Measurements from ENCODE around the gene BUD31.
"Not testable (repeated sequence)": the region's sequence is repeated elsewhere in the genome, so short reads cannot be mapped to it uniquely, and the experiment has no call there.

The BUD31 gene

GRCh38 chr7:99410635-99411034 is 1.9 kb downstream of the BUD31 start:
- peaks cover 30% of the 10 kb centered on the region; the same call in 1 of the 2 replicates for H4K20me1 ChIP-seq (ENCODE audit: control insufficient read depth, insufficient read depth, low read depth, low read length)

GRCh38 chr7:99415513-99416127 is 6.9 kb downstream of the BUD31 start:
- H3K4me1 ChIP-seq (ENCODE audit: control insufficient read depth, low read length); H3K4me3 ChIP-seq (ENCODE audit: low read length); H3K27ac ChIP-seq (ENCODE audit: low read depth, low read length); H3F3A ChIP-seq (ENCODE audit: control insufficient read depth, insufficient read depth); H3K4me2 ChIP-seq (ENCODE audit: low read length); H3K9me2 ChIP-seq (replicated peaks; ENCODE audit: control insufficient read depth, low read length); H3K27me3 ChIP-seq (ENCODE audit: control insufficient read depth, low read length); H3K9me3 ChIP-seq (ENCODE audit: control insufficient read depth, insufficient read depth, low read length): not testable (repeated sequence)
- Histone ChIP-seq H3K36me3 (ENCODE audit: control insufficient read depth, low read length) (peaks cover 93% of the 10 kb centered on the region), H3K79me2 (ENCODE audit: control insufficient read depth, low read length) (peaks cover 51% of the 10 kb centered on the region), H4K20me1 (ENCODE audit: control insufficient read depth, insufficient read depth, low read depth, low read length) (peaks cover 15% of the 10 kb centered on the region; the same call in 1 of the 2 replicates)
- TF ChIP-seq CTCF (IDR thresholded peaks at IDR 0.05; ENCODE audit: low read depth, low read length, poor library complexity, severe bottlenecking): peak; percentile 61

More at GRCh38 chr7:99410635-99411034, 1.9 kb downstream of the BUD31 start:
- Histone ChIP-seq H3K27ac (ENCODE audit: low read depth, low read length) (no peak overlapping the region), H3K4me1 (ENCODE audit: control insufficient read depth, low read length) (peaks cover 33% of the 10 kb centered on the region), H3K4me2 (ENCODE audit: low read length) (peak overlapping the region; percentile 85), H3K9me2 (replicated peaks; ENCODE audit: control insufficient read depth, low read length) (no peaks in the 10 kb centered on the region), H3K27me3 (ENCODE audit: control insufficient read depth, low read length) (no peaks in the 10 kb centered on the region), H3K36me3 (ENCODE audit: control insufficient read depth, low read length) (peaks cover 84% of the 10 kb centered on the region), H3K79me2 (ENCODE audit: control insufficient read depth, low read length) (peaks cover 78% of the 10 kb centered on the region), H3K9me3 (ENCODE audit: control insufficient read depth, insufficient read depth, low read length) (no peaks in the 10 kb centered on the region), H3K4me3 (ENCODE audit: low read length) (peak overlapping the region; percentile 83), H3F3A (ENCODE audit: control insufficient read depth, insufficient read depth) (peaks cover 11% of the 10 kb centered on the region)
- no peak for TF ChIP-seq EZH2phosphoT487 (IDR thresholded peaks at IDR 0.05; ENCODE audit: borderline replicate concordance, low read length)
- TF ChIP-seq CTCF (IDR thresholded peaks at IDR 0.05; ENCODE audit: low read depth, low read length, poor library complexity, severe bottlenecking): no peak

GRCh38 chr7:99418260-99418659 is 9.5 kb downstream of the BUD31 start:
- peaks cover 87% of the 10 kb centered on the region for H3K36me3 ChIP-seq (ENCODE audit: control insufficient read depth, low read length)

More at GRCh38 chr7:99418260-99418659, 9.5 kb downstream of the BUD31 start:
- no peak overlapping the region for H3K4me2 ChIP-seq (ENCODE audit: low read length)
- peaks cover 29% of the 10 kb centered on the region for H3K79me2 ChIP-seq (ENCODE audit: control insufficient read depth, low read length)
- H3K27ac ChIP-seq (ENCODE audit: low read depth, low read length): no peak overlapping the region
- H3K4me1 ChIP-seq (ENCODE audit: control insufficient read depth, low read length): no peaks in the 10 kb centered on the region
- no peaks in the 10 kb centered on the region for H3K9me3 ChIP-seq (ENCODE audit: control insufficient read depth, insufficient read depth, low read length)
- H3F3A ChIP-seq (ENCODE audit: control insufficient read depth, insufficient read depth): peaks cover 12% of the 10 kb centered on the region
- no peaks in the 10 kb centered on the region for H3K27me3 ChIP-seq (ENCODE audit: control insufficient read depth, low read length)
- TF ChIP-seq CTCF (IDR thresholded peaks at IDR 0.05; ENCODE audit: low read depth, low read length, poor library complexity, severe bottlenecking) (no peak), EZH2phosphoT487 (IDR thresholded peaks at IDR 0.05; ENCODE audit: borderline replicate concordance, low read length) (no peak)
- peaks cover 14% of the 10 kb centered on the region; the same call in 1 of the 2 replicates for H4K20me1 ChIP-seq (ENCODE audit: control insufficient read depth, insufficient read depth, low read depth, low read length)
- no peaks in the 10 kb centered on the region for H3K9me2 ChIP-seq (replicated peaks; ENCODE audit: control insufficient read depth, low read length)
- H3K4me3 ChIP-seq (ENCODE audit: low read length): no peak overlapping the region
